Gastroesophageal sphincter (tissue), 3 donors: Measurements from ENCODE around the gene ZNF837.

Experiments used
- CTCF ChIP-seq, 4 experiments: fragments of 200-600 bp in 2 of 4; fragments of 450-650 bp in 2 of 4; sonication (generic) in 1 of 4; IDR thresholded peaks; one replicate each; pipeline ENCODE4 v1.5.1; 2017 to 2019; ENCODE audit warnings: antibody characterized with exemption in 4 of 4, mild to moderate bottlenecking in 2 of 4, moderate library complexity in 2 of 4
- POLR2A ChIP-seq, 2 donors: fragments of 450-650 bp; IDR thresholded peaks; one replicate each; pipeline ENCODE4 v1.6.1; 2017; ENCODE audit warnings: antibody characterized with exemption in 2 of 2, mild to moderate bottlenecking in 2 of 2, moderate library complexity in 1 of 2

GRCh38 chr19:58336820-58337219 is 44.0 kb downstream of the ZNF837 start:
- TF ChIP-seq CTCF (IDR thresholded peaks at IDR 0.05) (no peak), POLR2A (IDR thresholded peaks at IDR 0.05) (no peak)
